GM12878 (cell line): ENCODE data around the gene SPC24. TPM values are rescaled to one million over a fixed set of nuclear protein-coding genes. Genes with fewer than 3 reads are reported as not detected.

Source experiments
- ATAC-seq: fragments of 200-7000 bp; cut with Tn5 transposase; 3 replicates; pipeline ENCODE4 v1.9.1; 2020; ENCODE audit warnings: mild to moderate bottlenecking, moderate library complexity
- BruUV-seq: library from RNA; stranded (reverse); fragments of 400-500 nt; replicated peaks from 2 replicates; lab custom pipeline; 2021; lab: Mats Ljungman, UMichigan
- CTCF ChIA-PET: fragments of 300-600 bp; sonication (Branson Sonifier 250); formaldehyde crosslinking; extraction: SDS; loops from one replicate; lab custom pipeline; 2021; ENCODE audit warnings: inconsistent platforms; lab: Yijun Ruan, JAX
- POLR2A ChIA-PET: fragments of 350-600 bp; formaldehyde crosslinking; extraction: SDS; loops from one replicate; lab custom pipeline; 2021; ENCODE audit warnings: inconsistent platforms; lab: Charles Lee
- RAD21 ChIA-PET: fragments of 300-600 bp; sonication (Branson Sonifier 250); formaldehyde crosslinking; loops from one replicate; lab custom pipeline; 2023; ENCODE audit warnings: antibody characterized with exemption; ENCODE audit not compliant: unreplicated experiment; lab: Charles Lee
- SMC1A ChIA-PET: fragments of 300-600 bp; sonication (Branson Sonifier 250); formaldehyde crosslinking; loops from one replicate; lab custom pipeline; 2023; ENCODE audit not compliant: unreplicated experiment, uncharacterized antibody; lab: Charles Lee
- DNase-seq: peaks from one replicate; pipeline ENCODE4 v3.0.0-alpha.2; 2011; ENCODE audit warnings: low read depth, low spot score
- FAIRE-seq: peaks from 3 replicates; lab custom pipeline; 2011; peaks lifted over from hg19 to GRCh38; lab: Jason Lieb, UNC
- H2AFZ ChIP-seq: 2 replicates; pipeline ENCODE4 v1.6.0; 2011; ENCODE audit warnings: low read depth, low read length, control low read depth; ENCODE audit not compliant: control insufficient read depth
- H3K27ac ChIP-seq: 2 replicates; pipeline ENCODE4 v1.5.1; 2011; ENCODE audit warnings: control low read depth; ENCODE audit not compliant: control insufficient read depth, insufficient read depth
- H3K27me3 ChIP-seq, 2 experiments: replicated peaks in 1 of 2; 2 replicates each; pipeline versions ENCODE4 v1.6.0 to v1.6.1; 2011; ENCODE audit warnings: low read length in 1 of 2; ENCODE audit not compliant: control insufficient read depth in 2 of 2, insufficient read depth in 2 of 2
- H3K36me3 ChIP-seq, 2 experiments: 2 replicates each; pipeline ENCODE4 v1.5.1; 2011; ENCODE audit warnings: low read length in 1 of 2; ENCODE audit not compliant: control insufficient read depth in 2 of 2, insufficient read depth in 2 of 2
- H3K4me1 ChIP-seq: 2 replicates; pipeline ENCODE4 v1.6.1; 2011; ENCODE audit warnings: mild to moderate bottlenecking, low read length, moderate library complexity, mixed read lengths; ENCODE audit not compliant: control insufficient read depth, insufficient read depth
- H3K4me2 ChIP-seq: 2 replicates; pipeline ENCODE4 v1.6.0; 2011; ENCODE audit warnings: control low read depth; ENCODE audit not compliant: control insufficient read depth, insufficient read depth
- H3K4me3 ChIP-seq: fragments of 200-600 bp; sonication (generic); 2 replicates; pipeline ENCODE4 v1.5.1; 2016
- H3K79me2 ChIP-seq: 2 replicates; pipeline ENCODE4 v1.6.0; 2011; ENCODE audit warnings: low read length; ENCODE audit not compliant: control insufficient read depth, insufficient read depth
- H3K9ac ChIP-seq: 2 replicates; pipeline ENCODE4 v1.8.0; 2011; ENCODE audit warnings: low read length, control low read depth, mixed read lengths; ENCODE audit not compliant: control insufficient read depth, insufficient read depth
- H3K9me3 ChIP-seq: replicated peaks from 3 replicates; pipeline ENCODE4 v1.5.1; 2011; ENCODE audit warnings: mild to moderate bottlenecking, low read length; ENCODE audit not compliant: control insufficient read depth, insufficient read depth
- H4K20me1 ChIP-seq: 2 replicates; pipeline ENCODE4 v1.6.0; 2011; ENCODE audit not compliant: control insufficient read depth, insufficient read depth
- BMI1 ChIP-seq: fragments of 450-650 bp; IDR thresholded peaks from 2 replicates; pipeline ENCODE4 v1.6.1; 2016; ENCODE audit warnings: mild to moderate bottlenecking, moderate library complexity, borderline replicate concordance
- BRCA1 ChIP-seq: IDR thresholded peaks from 2 replicates; pipeline ENCODE4 v1.6.1; 2011; ENCODE audit warnings: low read depth, low read length, improper control_type of control experiment
- CBX3 ChIP-seq: fragments of 200-600 bp; sonication (generic); IDR thresholded peaks from 2 replicates; pipeline ENCODE4 v1.6.1; 2016; ENCODE audit warnings: low read depth, borderline replicate concordance
- ESRRA ChIP-seq: IDR thresholded peaks from 2 replicates; pipeline ENCODE4 v1.6.1; 2012; ENCODE audit warnings: mild to moderate bottlenecking, low read length, improper control_type of control experiment
- JUNB ChIP-seq: IDR thresholded peaks from 2 replicates; pipeline ENCODE4 v1.6.1; 2016; ENCODE audit warnings: antibody characterized with exemption, mild to moderate bottlenecking
- KAT2A ChIP-seq: conservative IDR thresholded peaks from 2 replicates; pipeline ENCODE4 v1.6.1; 2011; ENCODE audit warnings: low read depth, low read length; ENCODE audit not compliant: control insufficient read depth
- KDM1A ChIP-seq: fragments of 200-600 bp; sonication (generic); IDR thresholded peaks from 2 replicates; pipeline ENCODE4 v1.6.1; 2016; ENCODE audit warnings: borderline replicate concordance
- MYC ChIP-seq: IDR thresholded peaks from 2 replicates; pipeline ENCODE4 v1.6.1; 2011; ENCODE audit warnings: mild to moderate bottlenecking, low read length, moderate library complexity, inconsistent platforms; ENCODE audit not compliant: insufficient read depth, insufficient replicate concordance, insufficient read length, severe bottlenecking
- NR2C2 ChIP-seq: IDR thresholded peaks from 2 replicates; pipeline ENCODE4 v1.6.1; 2011; ENCODE audit warnings: borderline replicate concordance, low read depth; ENCODE audit not compliant: control insufficient read depth, insufficient read length
- NRF1 ChIP-seq: conservative IDR thresholded peaks from 2 replicates; pipeline ENCODE4 v1.6.1; 2011; ENCODE audit warnings: mild to moderate bottlenecking, low read depth, low read length, improper control_type of control experiment
- POLR2AphosphoS2 ChIP-seq: IDR thresholded peaks from 2 replicates; pipeline ENCODE4 v1.6.1; 2011; ENCODE audit warnings: low read depth, mild to moderate bottlenecking, low read length, improper control_type of control experiment, moderate library complexity
- RAD51 ChIP-seq: fragments of 450-650 bp; IDR thresholded peaks from 2 replicates; pipeline ENCODE4 v1.6.1; 2016; ENCODE audit warnings: moderate library complexity, mild to moderate bottlenecking, inconsistent platforms
- STAT1 ChIP-seq: fragments of 450-650 bp; conservative IDR thresholded peaks from 2 replicates; pipeline ENCODE4 v1.6.1; 2014; ENCODE audit warnings: antibody characterized with exemption, mild to moderate bottlenecking
- SUPT20H ChIP-seq: IDR thresholded peaks from 2 replicates; pipeline ENCODE4 v1.6.1; 2011; ENCODE audit warnings: low read depth, mild to moderate bottlenecking, low read length, moderate library complexity, borderline replicate concordance; ENCODE audit not compliant: control insufficient read depth
- ZNF274 ChIP-seq: IDR thresholded peaks from one replicate; pipeline ENCODE4 v1.8.0; 2011; ENCODE audit not compliant: insufficient read length, insufficient read depth
- ZNF384 ChIP-seq: IDR thresholded peaks from 2 replicates; pipeline ENCODE4 v1.6.1; 2012; ENCODE audit warnings: low read depth, mild to moderate bottlenecking, low read length, improper control_type of control experiment, borderline replicate concordance
- ZSCAN29 ChIP-seq: fragments of 450-650 bp; IDR thresholded peaks from 2 replicates; pipeline ENCODE4 v1.6.1; 2017; ENCODE audit warnings: mild to moderate bottlenecking, moderate library complexity
- WGBS: methylation state at CpG from one replicate; pipeline ENCODE4 v1.1.6; 2016; ENCODE audit warnings: low lambda C conversion rate; ENCODE audit not compliant: insufficient replicate concordance, insufficient coverage; ENCODE audit errors: missing lambda C conversion rate; 5-methylcytosine and 5-hydroxymethylcytosine counted together
- in situ Hi-C: fragments of 300-500 bp; cut with MboI; formaldehyde crosslinking; loops from 9 replicates; pipeline ENCODE4 v1.14.3; 2018; ENCODE audit warnings: mixed read lengths
- intact Hi-C: fragments of 100-400 bp; cut with micrococcal nuclease; formaldehyde crosslinking; loops from one replicate; pipeline ENCODE4 v1.14.2; 2022; ENCODE audit not compliant: unreplicated experiment
- polyA plus RNA-seq, 11 experiments: library from polyadenylated mRNA; depleted of rRNA in 4 of 11; unstranded in 6 of 11; stranded (reverse) in 5 of 11; fragments of >200 nt; fragmentation: Nextera tagmentation in 4 of 11; fragmentation: Illumina TruSeq in 1 of 11; extraction: Ambion mirVana in 4 of 11; extraction: Trizol in 1 of 11; gene quantifications; 1 replicate in 1 of 11; 2 replicates in 10 of 11; pipeline versions ENCODE4 v1.2.1 to v1.2.3, GENCODE V29; 2011 to 2016; ENCODE audit warnings: inconsistent platforms in 2 of 11, missing spikeins in 2 of 11, low read depth in 1 of 11
- total RNA-seq, 4 experiments: library from RNA; depleted of rRNA in 3 of 4; stranded (reverse); fragments of >200 nt in 3 of 4; fragmentation: Illumina TruSeq in 1 of 4; extraction: Trizol in 1 of 4; gene quantifications; 2 replicates each; pipeline versions ENCODE4 v1.2.1 to v1.2.3, GENCODE V29; 2013 to 2021
- TF ChIP-seq, protein P1 (sequence below): fragments of 450-650 bp; IDR thresholded peaks from 2 replicates; pipeline ENCODE4 v1.6.1; 2016; ENCODE audit warnings: mild to moderate bottlenecking
- TF ChIP-seq, protein P2 (sequence below): fragments of 450-650 bp; formaldehyde crosslinking; IDR thresholded peaks from 2 replicates; pipeline ENCODE4 v1.5.0; 2022; ENCODE audit warnings: mild to moderate bottlenecking, missing genetic modification characterization

Gene SPC24
- total and polyA plus RNA-seq, 10 of the 15 experiments (the other 5 are each of a cell fraction or from before 2014, with no cell fraction given), result 9.4 to 72.6 (median 40.7) TPM

DNA sequence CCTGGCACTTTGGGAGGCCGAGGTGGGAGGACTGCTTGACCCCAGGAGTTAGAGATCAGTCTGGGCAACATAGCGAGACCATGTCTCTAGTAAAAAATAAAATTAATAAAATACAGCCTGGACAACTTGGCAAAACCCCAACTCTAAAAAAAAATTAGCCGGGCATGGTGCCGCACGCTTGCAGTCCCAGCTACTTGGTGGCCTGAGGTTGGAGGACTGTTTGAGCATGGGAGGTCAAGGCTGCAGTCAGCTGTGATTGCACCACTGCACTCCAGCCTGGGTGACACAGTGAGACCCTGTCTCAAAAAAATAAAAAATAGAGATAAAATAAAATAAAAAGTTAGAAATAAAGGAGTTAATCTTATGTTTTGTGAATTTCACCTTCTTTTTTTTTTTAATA lies 15.6 kb upstream of the SPC24 start:
- H3K4me1 ChIP-seq, result no peaks in the 10 kb centered on the region
- CTCF ChIA-PET, result no interaction called here
- POLR2A ChIA-PET, result no interaction called here
- in situ Hi-C loops, result no loop called here
- no peaks in the 10 kb centered on the region for H4K20me1 ChIP-seq
- H3K27ac ChIP-seq, result no peak overlapping the region
- BruUV-seq, result no TSS peak
- no peak overlapping the region for H2AFZ ChIP-seq
- no peaks in the 10 kb centered on the region for H3K9me3 ChIP-seq
- no peaks in the 10 kb centered on the region for H3K79me2 ChIP-seq
- DNase-seq, result no peak
- no peak for TF ChIP-seq ESRRA
- no peak for TF ChIP-seq STAT1
- no peak for TF ChIP-seq NR2C2
- TF ChIP-seq POLR2AphosphoS2, result no peak
- TF ChIP-seq RAD51, result no peak
- TF ChIP-seq KAT2A, result no peak
- TF ChIP-seq, protein P1, sequence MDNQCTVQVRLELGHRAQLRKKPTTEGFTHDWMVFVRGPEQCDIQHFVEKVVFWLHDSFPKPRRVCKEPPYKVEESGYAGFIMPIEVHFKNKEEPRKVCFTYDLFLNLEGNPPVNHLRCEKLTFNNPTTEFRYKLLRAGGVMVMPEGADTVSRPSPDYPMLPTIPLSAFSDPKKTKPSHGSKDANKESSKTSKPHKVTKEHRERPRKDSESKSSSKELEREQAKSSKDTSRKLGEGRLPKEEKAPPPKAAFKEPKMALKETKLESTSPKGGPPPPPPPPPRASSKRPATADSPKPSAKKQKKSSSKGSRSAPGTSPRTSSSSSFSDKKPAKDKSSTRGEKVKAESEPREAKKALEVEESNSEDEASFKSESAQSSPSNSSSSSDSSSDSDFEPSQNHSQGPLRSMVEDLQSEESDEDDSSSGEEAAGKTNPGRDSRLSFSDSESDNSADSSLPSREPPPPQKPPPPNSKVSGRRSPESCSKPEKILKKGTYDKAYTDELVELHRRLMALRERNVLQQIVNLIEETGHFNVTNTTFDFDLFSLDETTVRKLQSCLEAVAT, result no peak
- TF ChIP-seq JUNB, result no peak
- no peak for TF ChIP-seq SUPT20H
- no peak for TF ChIP-seq BRCA1
- TF ChIP-seq, protein P2, sequence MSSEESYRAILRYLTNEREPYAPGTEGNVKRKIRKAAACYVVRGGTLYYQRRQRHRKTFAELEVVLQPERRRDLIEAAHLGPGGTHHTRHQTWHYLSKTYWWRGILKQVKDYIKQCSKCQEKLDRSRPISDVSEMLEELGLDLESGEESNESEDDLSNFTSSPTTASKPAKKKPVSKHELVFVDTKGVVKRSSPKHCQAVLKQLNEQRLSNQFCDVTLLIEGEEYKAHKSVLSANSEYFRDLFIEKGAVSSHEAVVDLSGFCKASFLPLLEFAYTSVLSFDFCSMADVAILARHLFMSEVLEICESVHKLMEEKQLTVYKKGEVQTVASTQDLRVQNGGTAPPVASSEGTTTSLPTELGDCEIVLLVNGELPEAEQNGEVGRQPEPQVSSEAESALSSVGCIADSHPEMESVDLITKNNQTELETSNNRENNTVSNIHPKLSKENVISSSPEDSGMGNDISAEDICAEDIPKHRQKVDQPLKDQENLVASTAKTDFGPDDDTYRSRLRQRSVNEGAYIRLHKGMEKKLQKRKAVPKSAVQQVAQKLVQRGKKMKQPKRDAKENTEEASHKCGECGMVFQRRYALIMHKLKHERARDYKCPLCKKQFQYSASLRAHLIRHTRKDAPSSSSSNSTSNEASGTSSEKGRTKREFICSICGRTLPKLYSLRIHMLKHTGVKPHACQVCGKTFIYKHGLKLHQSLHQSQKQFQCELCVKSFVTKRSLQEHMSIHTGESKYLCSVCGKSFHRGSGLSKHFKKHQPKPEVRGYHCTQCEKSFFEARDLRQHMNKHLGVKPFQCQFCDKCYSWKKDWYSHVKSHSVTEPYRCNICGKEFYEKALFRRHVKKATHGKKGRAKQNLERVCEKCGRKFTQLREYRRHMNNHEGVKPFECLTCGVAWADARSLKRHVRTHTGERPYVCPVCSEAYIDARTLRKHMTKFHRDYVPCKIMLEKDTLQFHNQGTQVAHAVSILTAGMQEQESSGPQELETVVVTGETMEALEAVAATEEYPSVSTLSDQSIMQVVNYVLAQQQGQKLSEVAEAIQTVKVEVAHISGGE (CRISPR knock-in tag), result no peak
- no peak for TF ChIP-seq ZSCAN29
- no peak for TF ChIP-seq ZNF274
- TF ChIP-seq CBX3, result no peak
- no peak for TF ChIP-seq ZNF384
- TF ChIP-seq BMI1, result no peak
- TF ChIP-seq MYC, result no peak
- no peak for TF ChIP-seq NRF1
- TF ChIP-seq KDM1A, result no peak
- TF ChIP-seq, all 136 proteins: peak for 0
- FAIRE-seq, result no peak
- Histone ChIP-seq H3K4me2 (no peak overlapping the region), H3K4me3 (no peak overlapping the region), H3K36me3 (peaks cover 0 to 6% of the 10 kb centered on the region in 2 experiments; a peak in 2 of 4 replicates), H3K9ac (no peak overlapping the region), H3K27me3 (no peaks in the 10 kb centered on the region)
- RAD21 ChIA-PET, result no interaction called here
- intact Hi-C loops, result no loop called here
- WGBS, result 74% methylated on average over 5 of the region's 5 CpGs
- no peak for ATAC-seq
- SMC1A ChIA-PET, result no interaction called here
